HepG2 (cell line): Measurements from ENCODE around the gene PIP5K1A. TPM values are rescaled to one million over a fixed set of nuclear protein-coding genes. Genes with fewer than 3 reads are reported as not detected.

ENCODE experiments used
- EP300 ChIP-seq, 3 experiments: sonication (generic) in 1 of 3; formaldehyde crosslinking in 1 of 3; IDR thresholded peaks; 2 replicates each; pipeline versions ENCODE4 v1.5.1 to v1.6.1; 2011 to 2020; ENCODE audit warnings: low read depth in 2 of 3, low read length in 2 of 3, borderline replicate concordance in 1 of 3, improper control_type of control experiment in 1 of 3, mild to moderate bottlenecking in 1 of 3, missing genetic modification reagents in 1 of 3, moderate library complexity in 1 of 3
- ISX ChIP-seq: sonication (generic); formaldehyde crosslinking; conservative IDR thresholded peaks from 2 replicates; pipeline ENCODE4 v1.5.0; 2020; ENCODE audit warnings: missing genetic modification reagents
- JARID2 ChIP-seq: sonication (generic); formaldehyde crosslinking; IDR thresholded peaks from 2 replicates; pipeline ENCODE4 v1.8.1; 2023; ENCODE audit warnings: missing genetic modification reagents, inconsistent platforms; ENCODE audit not compliant: insufficient replicate concordance
- KDM5B ChIP-seq: sonication (generic); formaldehyde crosslinking; IDR thresholded peaks from 2 replicates; pipeline ENCODE4 v1.4.0; 2020; ENCODE audit warnings: missing genetic modification reagents, mild to moderate bottlenecking, borderline replicate concordance
- MED8 ChIP-seq: sonication (generic); formaldehyde crosslinking; IDR thresholded peaks from 2 replicates; pipeline ENCODE4 v1.8.1; 2023; ENCODE audit warnings: mild to moderate bottlenecking, missing genetic modification reagents; ENCODE audit not compliant: insufficient replicate concordance
- MXI1 ChIP-seq: IDR thresholded peaks from 3 replicates; pipeline ENCODE4 v1.6.1; 2012; ENCODE audit warnings: low read depth, low read length, inconsistent platforms, borderline replicate concordance
- PRMT3 ChIP-seq: sonication (generic); formaldehyde crosslinking; IDR thresholded peaks from 2 replicates; pipeline ENCODE4 v1.8.1; 2022; ENCODE audit warnings: low read depth, mild to moderate bottlenecking, moderate library complexity, missing genetic modification reagents, borderline replicate concordance
- REPIN1 ChIP-seq: sonication (generic); formaldehyde crosslinking; IDR thresholded peaks from 2 replicates; pipeline ENCODE4 v1.8.0; 2022; ENCODE audit warnings: missing genetic modification reagents, low read depth, mild to moderate bottlenecking, borderline replicate concordance
- SMYD3 ChIP-seq: sonication (generic); formaldehyde crosslinking; IDR thresholded peaks from 2 replicates; pipeline ENCODE4 v1.8.1; 2023; ENCODE audit warnings: mild to moderate bottlenecking, missing genetic modification reagents
- SP1 ChIP-seq, 2 experiments: fragments of 450-650 bp in 1 of 2; sonication (generic) in 1 of 2; formaldehyde crosslinking in 1 of 2; IDR thresholded peaks; 2 replicates each; pipeline versions ENCODE4 v1.4.0 to v1.6.1; 2016 to 2020; ENCODE audit warnings: missing genetic modification reagents in 1 of 2
- SP2 ChIP-seq: sonication (generic); formaldehyde crosslinking; IDR thresholded peaks from 2 replicates; pipeline ENCODE4 v1.5.1; 2020; ENCODE audit warnings: mild to moderate bottlenecking, missing genetic modification reagents
- SP5 ChIP-seq: IDR thresholded peaks from 2 replicates; pipeline ENCODE4 v1.6.1; 2016; ENCODE audit warnings: low read depth, borderline replicate concordance
- THAP11 ChIP-seq: IDR thresholded peaks from 2 replicates; pipeline ENCODE4 v1.6.1; 2016; ENCODE audit warnings: missing biosample characterization, missing genetic modification reagents
- ZFP82 ChIP-seq: sonication (generic); formaldehyde crosslinking; IDR thresholded peaks from 2 replicates; pipeline ENCODE4 v1.5.1; 2020; ENCODE audit warnings: mild to moderate bottlenecking, missing genetic modification reagents, borderline replicate concordance
- ZNF350 ChIP-seq: sonication (generic); formaldehyde crosslinking; IDR thresholded peaks from 2 replicates; pipeline ENCODE4 v1.4.0; 2020; ENCODE audit warnings: mild to moderate bottlenecking, low read depth, missing genetic modification reagents, borderline replicate concordance
- ZNF484 ChIP-seq: sonication (generic); formaldehyde crosslinking; IDR thresholded peaks from 2 replicates; pipeline ENCODE4 v1.5.1; 2020; ENCODE audit warnings: mild to moderate bottlenecking, low read depth, missing genetic modification reagents, borderline replicate concordance
- ZNF572 ChIP-seq: sonication (generic); formaldehyde crosslinking; IDR thresholded peaks from 2 replicates; pipeline ENCODE4 v1.5.1; 2020; ENCODE audit warnings: mild to moderate bottlenecking, missing genetic modification reagents
- ZNF746 ChIP-seq: sonication (generic); formaldehyde crosslinking; IDR thresholded peaks from 2 replicates; pipeline ENCODE4 v1.8.0; 2022; ENCODE audit warnings: mild to moderate bottlenecking, missing genetic modification reagents
- ZNF768 ChIP-seq: sonication (generic); formaldehyde crosslinking; IDR thresholded peaks from 2 replicates; pipeline ENCODE4 v1.4.0; 2020; ENCODE audit warnings: missing genetic modification reagents
- ZNF883 ChIP-seq: sonication (generic); formaldehyde crosslinking; IDR thresholded peaks from 2 replicates; pipeline ENCODE4 v1.5.1; 2020; ENCODE audit warnings: mild to moderate bottlenecking, missing genetic modification reagents; ENCODE audit errors: not compliant biosample characterization
- polyA plus RNA-seq, 8 experiments: library from polyadenylated mRNA; depleted of rRNA in 3 of 8; stranded (reverse) in 7 of 8; unstranded in 1 of 8; fragments of >200 nt; fragmentation: Illumina TruSeq in 4 of 8; extraction: Trizol in 4 of 8; gene quantifications; 2 replicates each; pipeline versions ENCODE4 v1.2.1 to v1.2.3, GENCODE V29; 2011 to 2016; ENCODE audit warnings: low read depth in 4 of 8, missing spikeins in 1 of 8, mixed read lengths in 1 of 8; ENCODE audit not compliant: insufficient read depth in 1 of 8
- total RNA-seq, 5 experiments: library from RNA; depleted of rRNA; stranded (reverse); fragments of >200 nt; fragmentation: Illumina TruSeq; extraction: Trizol; gene quantifications; 2 replicates each; pipeline ENCODE4 v1.2.3, GENCODE V29; 2016; ENCODE audit warnings: low read depth in 1 of 5
- TF ChIP-seq, protein P1 (sequence below): fragments of 450-650 bp; IDR thresholded peaks from 2 replicates; pipeline ENCODE4 v1.6.1; 2017; ENCODE audit warnings: mild to moderate bottlenecking
- TF ChIP-seq, protein P2 (sequence below): sonication (generic); formaldehyde crosslinking; conservative IDR thresholded peaks from 2 replicates; pipeline ENCODE4 v1.5.0; 2020; ENCODE audit warnings: missing genetic modification reagents
- TF ChIP-seq, protein P3 (sequence below): IDR thresholded peaks from 2 replicates; pipeline ENCODE4 v1.6.1; 2016; ENCODE audit warnings: missing genetic modification reagents, missing compliant biosample characterization

The PIP5K1A gene
- total and polyA plus RNA-seq, 2 of the 13 experiments (the other 11 are each of a cell fraction or from before 2014, with no cell fraction given): 45.3 to 65.1 TPM

DNA sequence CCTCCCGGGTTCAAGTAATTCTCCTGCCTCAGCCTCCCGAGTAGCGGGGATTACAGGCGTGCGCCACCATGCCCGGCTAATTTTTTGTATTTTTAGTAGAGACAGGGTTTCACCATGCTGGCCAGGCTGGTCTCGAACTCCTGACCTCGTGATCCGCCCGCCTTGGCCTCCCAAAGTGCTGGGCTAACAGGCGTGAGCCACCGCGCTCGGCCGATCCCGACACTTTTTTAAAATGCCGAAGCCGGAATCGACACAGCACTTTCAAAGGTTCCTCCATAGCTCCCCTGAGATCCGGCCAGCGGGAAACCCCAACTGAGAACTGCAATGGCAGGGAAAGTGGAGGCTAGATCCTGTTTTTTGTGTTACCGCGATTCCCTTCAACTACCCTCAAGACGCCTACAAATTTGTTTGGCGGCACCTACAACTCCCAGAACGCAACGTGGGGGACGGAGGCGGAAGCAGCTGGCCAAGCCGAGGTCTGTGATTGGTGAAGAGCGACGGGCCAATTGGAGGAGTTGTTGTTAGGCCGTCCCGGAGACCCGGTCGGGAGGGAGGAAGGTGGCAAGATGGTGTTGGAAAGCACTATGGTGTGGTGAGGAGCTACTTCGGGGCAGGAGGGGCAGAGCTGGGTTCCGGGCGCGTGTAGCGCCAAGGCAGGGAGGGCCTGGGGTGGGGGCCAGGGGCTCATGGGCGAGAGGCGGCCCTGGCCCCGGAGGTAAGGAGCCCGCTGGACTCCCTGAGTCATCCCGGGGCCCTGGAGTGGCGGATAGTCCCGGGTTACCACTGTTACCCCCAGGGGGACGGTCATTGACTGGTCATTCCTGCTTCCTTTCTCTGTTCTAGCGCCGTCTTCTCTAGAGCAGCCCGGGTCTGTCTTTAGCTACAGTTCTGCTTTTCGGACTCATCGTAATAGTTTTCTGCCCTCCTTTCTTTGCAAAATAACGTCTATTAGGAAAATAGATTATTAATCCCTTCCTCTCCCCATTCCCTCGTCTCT, 56.2 kb downstream of the PIP5K1A start, which contains the start of gene PSMD4 (continued):
- TF ChIP-seq, protein P1, sequence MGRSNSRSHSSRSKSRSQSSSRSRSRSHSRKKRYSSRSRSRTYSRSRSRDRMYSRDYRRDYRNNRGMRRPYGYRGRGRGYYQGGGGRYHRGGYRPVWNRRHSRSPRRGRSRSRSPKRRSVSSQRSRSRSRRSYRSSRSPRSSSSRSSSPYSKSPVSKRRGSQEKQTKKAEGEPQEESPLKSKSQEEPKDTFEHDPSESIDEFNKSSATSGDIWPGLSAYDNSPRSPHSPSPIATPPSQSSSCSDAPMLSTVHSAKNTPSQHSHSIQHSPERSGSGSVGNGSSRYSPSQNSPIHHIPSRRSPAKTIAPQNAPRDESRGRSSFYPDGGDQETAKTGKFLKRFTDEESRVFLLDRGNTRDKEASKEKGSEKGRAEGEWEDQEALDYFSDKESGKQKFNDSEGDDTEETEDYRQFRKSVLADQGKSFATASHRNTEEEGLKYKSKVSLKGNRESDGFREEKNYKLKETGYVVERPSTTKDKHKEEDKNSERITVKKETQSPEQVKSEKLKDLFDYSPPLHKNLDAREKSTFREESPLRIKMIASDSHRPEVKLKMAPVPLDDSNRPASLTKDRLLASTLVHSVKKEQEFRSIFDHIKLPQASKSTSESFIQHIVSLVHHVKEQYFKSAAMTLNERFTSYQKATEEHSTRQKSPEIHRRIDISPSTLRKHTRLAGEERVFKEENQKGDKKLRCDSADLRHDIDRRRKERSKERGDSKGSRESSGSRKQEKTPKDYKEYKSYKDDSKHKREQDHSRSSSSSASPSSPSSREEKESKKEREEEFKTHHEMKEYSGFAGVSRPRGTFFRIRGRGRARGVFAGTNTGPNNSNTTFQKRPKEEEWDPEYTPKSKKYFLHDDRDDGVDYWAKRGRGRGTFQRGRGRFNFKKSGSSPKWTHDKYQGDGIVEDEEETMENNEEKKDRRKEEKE: no peak
- TF ChIP-seq THAP11 (CRISPR knock-in tag): peak; percentile 98
- TF ChIP-seq SP5: 0 out of 2 replicates have a peak, but pooled peaks have one; percentile 26
- TF ChIP-seq, protein P2, sequence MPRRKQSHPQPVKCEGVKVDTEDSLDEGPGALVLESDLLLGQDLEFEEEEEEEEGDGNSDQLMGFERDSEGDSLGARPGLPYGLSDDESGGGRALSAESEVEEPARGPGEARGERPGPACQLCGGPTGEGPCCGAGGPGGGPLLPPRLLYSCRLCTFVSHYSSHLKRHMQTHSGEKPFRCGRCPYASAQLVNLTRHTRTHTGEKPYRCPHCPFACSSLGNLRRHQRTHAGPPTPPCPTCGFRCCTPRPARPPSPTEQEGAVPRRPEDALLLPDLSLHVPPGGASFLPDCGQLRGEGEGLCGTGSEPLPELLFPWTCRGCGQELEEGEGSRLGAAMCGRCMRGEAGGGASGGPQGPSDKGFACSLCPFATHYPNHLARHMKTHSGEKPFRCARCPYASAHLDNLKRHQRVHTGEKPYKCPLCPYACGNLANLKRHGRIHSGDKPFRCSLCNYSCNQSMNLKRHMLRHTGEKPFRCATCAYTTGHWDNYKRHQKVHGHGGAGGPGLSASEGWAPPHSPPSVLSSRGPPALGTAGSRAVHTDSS (CRISPR knock-in tag): no peak
- no peak for TF ChIP-seq ZNF768 (CRISPR knock-in tag)
- no peak for TF ChIP-seq ISX
- TF ChIP-seq SP2 (CRISPR knock-in tag): peak; percentile 61; the same call in 1 of the 2 replicates
- no peak for TF ChIP-seq JARID2 (CRISPR knock-in tag)
- peak; percentile 87; the same call in 1 of the 3 replicates for TF ChIP-seq MXI1
- TF ChIP-seq SMYD3 (CRISPR knock-in tag): no peak
- TF ChIP-seq ZNF350: peak; percentile 86; the same call in 1 of the 2 replicates
- TF ChIP-seq REPIN1 (CRISPR knock-in tag): peak; percentile 50; the same call in 1 of the 2 replicates
- no peak for TF ChIP-seq SP1 (IDR thresholded peaks at IDR 0.05)
- TF ChIP-seq SP1 (CRISPR knock-in tag; IDR thresholded peaks at IDR 0.05): no peak
- TF ChIP-seq, protein P3, sequence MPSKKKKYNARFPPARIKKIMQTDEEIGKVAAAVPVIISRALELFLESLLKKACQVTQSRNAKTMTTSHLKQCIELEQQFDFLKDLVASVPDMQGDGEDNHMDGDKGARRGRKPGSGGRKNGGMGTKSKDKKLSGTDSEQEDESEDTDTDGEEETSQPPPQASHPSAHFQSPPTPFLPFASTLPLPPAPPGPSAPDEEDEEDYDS: peak; percentile 35; the same call in 1 of the 2 replicates
- TF ChIP-seq ZFP82 (CRISPR knock-in tag): peak; percentile 61; the same call in 1 of the 2 replicates
- 0 out of 2 replicates have a peak, but pooled peaks have one; percentile 41 for TF ChIP-seq KDM5B (CRISPR knock-in tag)
- no peak for TF ChIP-seq ZNF484 (CRISPR knock-in tag)
- no peak for TF ChIP-seq PRMT3 (CRISPR knock-in tag)
- TF ChIP-seq ZNF572 (CRISPR knock-in tag): no peak
- no peak for TF ChIP-seq EP300 (IDR thresholded peaks at IDR 0.05; ENCODE audit: low read depth in 2 of 2, low read length in 2 of 2)
- TF ChIP-seq EP300 (CRISPR knock-in tag; IDR thresholded peaks at IDR 0.05; ENCODE audit: borderline replicate concordance): no peak
- peak; percentile 70 for TF ChIP-seq MED8 (CRISPR knock-in tag)
- peak; percentile 55 for TF ChIP-seq ZNF883 (CRISPR knock-in tag)
- TF ChIP-seq ZNF746: 0 out of 2 replicates have a peak, but pooled peaks have one; percentile 24
